Mesodermal cell (in vitro differentiated cells): ENCODE results near the gene OR9Q1.
A peak's percentile ranks its signal among the peaks of the same experiment; 100 is the strongest.

Source experiments
- H3K27ac ChIP-seq: 2 replicates; pipeline ENCODE4 v1.7.0; 2013; ENCODE audit warnings: mild to moderate bottlenecking, low read depth, low read length, moderate library complexity; ENCODE audit not compliant: severe bottlenecking
- H3K36me3 ChIP-seq: 2 replicates; pipeline ENCODE4 v1.7.1; 2013; ENCODE audit warnings: mild to moderate bottlenecking, low read length, moderate library complexity; ENCODE audit not compliant: control insufficient read depth, insufficient read depth
- H3K4me1 ChIP-seq: one replicate; pipeline ENCODE4 v1.7.1; 2013; ENCODE audit warnings: mild to moderate bottlenecking, low read length; ENCODE audit not compliant: insufficient read depth, control insufficient read depth, poor library complexity, severe bottlenecking
- H3K4me3 ChIP-seq: 2 replicates; pipeline ENCODE4 v1.7.0; 2013; ENCODE audit warnings: low read length, control low read depth, mild to moderate bottlenecking; ENCODE audit not compliant: insufficient read depth, poor library complexity, severe bottlenecking; ENCODE audit errors: extremely low read depth
- H3K9me3 ChIP-seq: 2 replicates; pipeline ENCODE4 v1.7.1; 2013; ENCODE audit warnings: mild to moderate bottlenecking, low read length, moderate library complexity; ENCODE audit not compliant: control insufficient read depth
- WGBS, 2 experiments: methylation state at CpG; one replicate each; pipeline ENCODE4 v1.1.5; 2013; ENCODE audit warnings: missing lambda C conversion rate in 2 of 2; ENCODE audit not compliant: insufficient coverage in 2 of 2; 5-methylcytosine and 5-hydroxymethylcytosine counted together

Gene OR9Q1

GRCh38 chr11:58060939-58061672 is 37.4 kb downstream of the OR9Q1 start:
- WGBS, 2 experiments = 70 to 88% methylated on average over 2 to 4 of the region's 6 CpGs
- Histone ChIP-seq H3K27ac (no peak overlapping the region), H3K4me3 (no peak overlapping the region), H3K4me1 (peaks cover 21% of the 10 kb centered on the region), H3K9me3 (no peaks in the 10 kb centered on the region), H3K36me3 (no peaks in the 10 kb centered on the region)

- no peaks in the 10 kb centered on the region for H3K36me3 ChIP-seq
- 13 to 48% methylated on average over 2 to 4 of the region's 6 CpGs for WGBS, 2 experiments
- H3K4me3 ChIP-seq = no peak overlapping the region
- no peaks in the 10 kb centered on the region for H3K9me3 ChIP-seq
- H3K27ac ChIP-seq = no peak overlapping the region
- H3K4me1 ChIP-seq = peaks cover 21% of the 10 kb centered on the region
Observed at GRCh38 chr11:58061813-58062212, 38.1 kb downstream of the OR9Q1 start.

GRCh38 chr11:58067685-58068084 is 44.0 kb downstream of the OR9Q1 start:
- peaks cover 10% of the 10 kb centered on the region for H3K4me1 ChIP-seq
- H3K27ac ChIP-seq = no peak overlapping the region
- H3K9me3 ChIP-seq = no peaks in the 10 kb centered on the region
- H3K36me3 ChIP-seq = no peaks in the 10 kb centered on the region
- 87 to 91% methylated on average over 3 to 5 of the region's 5 CpGs for WGBS, 2 experiments
- no peak overlapping the region for H3K4me3 ChIP-seq

- no peaks in the 10 kb centered on the region for H3K9me3 ChIP-seq
- no peaks in the 10 kb centered on the region for H3K36me3 ChIP-seq
- peaks cover 10% of the 10 kb centered on the region for H3K4me1 ChIP-seq
- H3K27ac ChIP-seq = no peak overlapping the region
- 78% methylated on average over 4 to 5 of the region's 6 CpGs for WGBS, 2 experiments
- no peak overlapping the region for H3K4me3 ChIP-seq
Observed at GRCh38 chr11:58068655-58069054, 45.0 kb downstream of the OR9Q1 start.

- Histone ChIP-seq H3K4me1 (peaks cover 10% of the 10 kb centered on the region), H3K4me3 (no peak overlapping the region), H3K9me3 (no peaks in the 10 kb centered on the region), H3K36me3 (no peaks in the 10 kb centered on the region), H3K27ac (peak overlapping the region; percentile 57)
- WGBS, 2 experiments = 75 to 100% methylated on average over 1 of the region's 1 CpG
Observed at GRCh38 chr11:58070585-58070984, 46.9 kb downstream of the OR9Q1 start.

GRCh38 chr11:58075781-58076180 is 52.1 kb downstream of the OR9Q1 start:
- Histone ChIP-seq H3K27ac (no peak overlapping the region), H3K9me3 (no peaks in the 10 kb centered on the region), H3K36me3 (no peaks in the 10 kb centered on the region), H3K4me1 (peaks cover 8% of the 10 kb centered on the region), H3K4me3 (no peak overlapping the region)
- 42 to 44% methylated on average over 2 of the region's 2 CpGs for WGBS, 2 experiments

GRCh38 chr11:58086528-58086927 is 62.8 kb downstream of the OR9Q1 start:
- Histone ChIP-seq H3K9me3 (no peaks in the 10 kb centered on the region), H3K4me3 (no peak overlapping the region)
- no CpG with 5 or more reads among the region's 2 CpGs for WGBS, 2 experiments

GRCh38 chr11:58097437-58097836 is 73.8 kb downstream of the OR9Q1 start:
- Histone ChIP-seq H3K27ac (no peak overlapping the region), H3K4me3 (no peak overlapping the region), H3K9me3 (no peaks in the 10 kb centered on the region), H3K4me1 (no peaks in the 10 kb centered on the region), H3K36me3 (no peaks in the 10 kb centered on the region)
- no CpG with 5 or more reads among the region's 2 CpGs for WGBS, 2 experiments

More at GRCh38 chr11:58086528-58086927, 62.8 kb downstream of the OR9Q1 start:
- no peaks in the 10 kb centered on the region for H3K4me1 ChIP-seq
- H3K27ac ChIP-seq = no peak overlapping the region
- no peaks in the 10 kb centered on the region for H3K36me3 ChIP-seq

- Histone ChIP-seq H3K4me3 (no peak overlapping the region), H3K4me1 (no peaks in the 10 kb centered on the region), H3K9me3 (no peaks in the 10 kb centered on the region), H3K27ac (no peak overlapping the region), H3K36me3 (no peaks in the 10 kb centered on the region)
- WGBS, 2 experiments = no CpG with 5 or more reads among the region's 1 CpG
Observed at GRCh38 chr11:58121096-58121495, 97.4 kb downstream of the OR9Q1 start.

GRCh38 chr11:58125469-58125868 is 101.8 kb downstream of the OR9Q1 start, which contains the start of gene OR9I1:
Gene OR9I1 (minus strand): TSS chr11:58125530. CDS start chr11:58119444, 6,086 bp downstream.
- no peak within 1 kb of the TSS for H3K4me3 ChIP-seq
- WGBS, 2 experiments = 42 to 61% methylated on average over 2 to 4 of the region's 4 CpGs
- no peaks in the 10 kb centered on the region for H3K4me1 ChIP-seq
- no peak within 1 kb of the TSS for H3K27ac ChIP-seq
- no peaks in the 10 kb centered on the region for H3K36me3 ChIP-seq
- H3K9me3 ChIP-seq = no peaks in the 10 kb centered on the region

GRCh38 chr11:58127350-58127749 is 103.7 kb downstream of the OR9Q1 start:
- Histone ChIP-seq H3K4me3 (no peak overlapping the region), H3K4me1 (no peaks in the 10 kb centered on the region), H3K36me3 (no peaks in the 10 kb centered on the region), H3K27ac (no peak overlapping the region), H3K9me3 (no peaks in the 10 kb centered on the region)
